Brain microvascular endothelial cell (primary cell): Measurements from ENCODE around the gene KRT72.

Experiments used
- DNase-seq: peaks from one replicate; pipeline ENCODE4 v3.0.0-alpha.2; 2020
- H3K27ac ChIP-seq: fragments of 250-450 bp; sonication (Bioruptor Pico); 2 replicates; pipeline ENCODE4 v1.5.1; 2020; ENCODE audit warnings: mild to moderate bottlenecking, moderate library complexity
- H3K27me3 ChIP-seq: fragments of 250-450 bp; sonication (Bioruptor Pico); replicated peaks from 2 replicates; pipeline ENCODE4 v1.5.1; 2020; ENCODE audit warnings: mild to moderate bottlenecking
- H3K36me3 ChIP-seq: fragments of 250-450 bp; sonication (Bioruptor Pico); replicated peaks from 2 replicates; pipeline ENCODE4 v1.5.1; 2020; ENCODE audit warnings: mild to moderate bottlenecking
- H3K4me3 ChIP-seq: 2 replicates; pipeline ENCODE4 v1.5.1; 2011; ENCODE audit warnings: low read depth, mild to moderate bottlenecking, control low read depth, low read length, moderate library complexity
- CTCF ChIP-seq: IDR thresholded peaks from 2 replicates; pipeline ENCODE4 v1.5.1; 2011; ENCODE audit warnings: low read depth, mild to moderate bottlenecking, moderate library complexity, low read length, control low read depth, inconsistent platforms; ENCODE audit errors: missing control alignments
- in situ Hi-C: cut with HindIII; loops from 2 replicates; pipeline ENCODE4 v1.10.0; 2017; ENCODE audit warnings: low sequenced_read_pairs, low pct_ligation_motif_present

Gene KRT72

GRCh38 chr12:52604859-52605258, 3.6 kb upstream of the KRT72 start:
- DNase-seq, result no peak
- H3K27me3 ChIP-seq, result peaks cover 28% of the 10 kb centered on the region
- no peak overlapping the region for H3K27ac ChIP-seq
- in situ Hi-C loops, result no loop called here
- TF ChIP-seq CTCF, result no peak
- H3K4me3 ChIP-seq, result no peak overlapping the region
- H3K36me3 ChIP-seq, result no peaks in the 10 kb centered on the region

GRCh38 chr12:52603314-52603713, 2.1 kb upstream of the KRT72 start:
- in situ Hi-C loops, result no loop called here
- H3K4me3 ChIP-seq, result no peak overlapping the region
- peaks cover 33% of the 10 kb centered on the region for H3K27me3 ChIP-seq
- H3K27ac ChIP-seq, result no peak overlapping the region
- no peak for TF ChIP-seq CTCF
- no peaks in the 10 kb centered on the region for H3K36me3 ChIP-seq
- no peak for DNase-seq

GRCh38 chr12:52602552-52602951, 1.3 kb upstream of the KRT72 start:
- in situ Hi-C loops, result no loop called here
- no peak overlapping the region for H3K27ac ChIP-seq
- no peak for DNase-seq
- H3K36me3 ChIP-seq, result no peaks in the 10 kb centered on the region
- peaks cover 38% of the 10 kb centered on the region for H3K27me3 ChIP-seq
- TF ChIP-seq CTCF, result no peak
- H3K4me3 ChIP-seq, result no peak overlapping the region

- TF ChIP-seq CTCF, result no peak
- H3K27ac ChIP-seq, result no peak overlapping the region
- in situ Hi-C loops, result no loop called here
Observed at GRCh38 chr12:52601671-52602070, 408 bp upstream of the KRT72 start.

GRCh38 chr12:52600475-52600874, 788 bp downstream of the KRT72 start:
- no peak overlapping the region for H3K4me3 ChIP-seq
- H3K36me3 ChIP-seq, result no peaks in the 10 kb centered on the region
- TF ChIP-seq CTCF, result no peak
- DNase-seq, result no peak
- H3K27ac ChIP-seq, result no peak overlapping the region
- H3K27me3 ChIP-seq, result peaks cover 39% of the 10 kb centered on the region
- in situ Hi-C loops, result no loop called here

More at GRCh38 chr12:52601671-52602070, 408 bp upstream of the KRT72 start:
- Histone ChIP-seq H3K4me3 (no peak overlapping the region), H3K36me3 (no peaks in the 10 kb centered on the region), H3K27me3 (peaks cover 38% of the 10 kb centered on the region)
- no peak for DNase-seq

GRCh38 chr12:52600071-52600470, 1.2 kb downstream of the KRT72 start:
- Histone ChIP-seq H3K27ac (no peak overlapping the region), H3K36me3 (no peaks in the 10 kb centered on the region), H3K4me3 (no peak overlapping the region), H3K27me3 (peaks cover 40% of the 10 kb centered on the region)
- no peak for TF ChIP-seq CTCF
- in situ Hi-C loops, result no loop called here
- no peak for DNase-seq
